ENCODE measurements around the gene GALNT18.

GALNT18 gene

DNA sequence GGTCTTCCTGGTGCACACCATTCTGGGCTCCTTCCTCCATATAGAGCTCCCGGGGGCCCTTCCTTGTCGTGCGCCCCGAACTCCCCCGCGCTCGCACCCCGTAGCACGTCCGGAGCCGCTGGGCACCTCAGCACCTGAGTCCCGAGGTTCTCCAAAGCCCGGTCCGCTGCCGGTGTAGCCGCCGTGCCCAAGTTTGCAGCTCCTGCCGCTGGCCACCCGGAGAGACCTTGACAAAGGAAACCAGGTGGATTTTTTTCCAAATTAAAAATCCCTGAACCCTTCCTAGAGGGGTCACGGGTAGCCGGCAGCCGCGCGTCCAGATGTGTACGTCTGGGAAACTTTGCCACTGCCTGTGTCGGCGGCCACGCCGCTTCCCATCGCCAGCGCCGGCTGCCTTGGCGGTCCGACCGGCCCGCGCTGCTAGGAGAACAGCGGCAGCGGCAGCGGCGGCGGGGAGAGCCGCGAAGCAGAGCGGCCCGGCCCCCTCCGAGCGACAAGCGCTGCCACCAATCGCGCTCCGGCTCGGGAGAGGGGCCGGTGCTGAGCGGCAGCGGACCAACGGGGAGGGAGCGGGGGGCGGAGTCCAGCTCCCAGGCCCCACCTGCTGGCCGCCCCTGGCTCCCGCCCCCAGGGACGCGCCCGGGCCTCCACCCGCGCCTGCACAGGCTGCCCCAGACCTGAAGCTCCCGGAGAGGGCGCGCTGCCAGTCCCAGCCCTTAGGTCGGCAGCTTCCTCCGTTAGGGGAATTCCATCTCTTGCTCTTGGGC, at the start of gene GALNT18:
GALNT18 (minus strand) TSS at position 433 of the 767 bp plus-strand sequence.
- DNase-seq (ENCODE audit: low spot score), result peak; percentile 98

DNA sequence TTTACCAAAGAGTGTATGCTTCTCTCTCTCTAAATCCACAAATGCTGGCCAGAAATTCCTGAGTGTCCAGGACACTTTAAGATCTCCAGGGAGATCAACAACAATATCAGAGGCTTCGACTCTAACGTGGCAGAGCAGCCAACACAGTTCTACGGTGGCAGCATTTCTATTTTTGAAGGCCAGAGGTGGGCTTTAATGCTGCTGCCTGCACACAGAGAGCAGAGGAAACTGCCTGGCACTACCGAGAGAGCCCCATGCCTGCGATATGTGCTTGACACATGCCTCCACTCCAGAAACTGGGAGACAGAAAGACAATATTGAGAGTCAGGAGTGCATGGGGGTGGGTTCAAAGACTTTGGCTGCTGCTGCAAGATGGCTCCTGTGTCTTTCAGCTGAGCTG, 48.8 kb upstream of the GALNT18 start:
- DNase-seq (ENCODE audit: low spot score), result no peak

DNA sequence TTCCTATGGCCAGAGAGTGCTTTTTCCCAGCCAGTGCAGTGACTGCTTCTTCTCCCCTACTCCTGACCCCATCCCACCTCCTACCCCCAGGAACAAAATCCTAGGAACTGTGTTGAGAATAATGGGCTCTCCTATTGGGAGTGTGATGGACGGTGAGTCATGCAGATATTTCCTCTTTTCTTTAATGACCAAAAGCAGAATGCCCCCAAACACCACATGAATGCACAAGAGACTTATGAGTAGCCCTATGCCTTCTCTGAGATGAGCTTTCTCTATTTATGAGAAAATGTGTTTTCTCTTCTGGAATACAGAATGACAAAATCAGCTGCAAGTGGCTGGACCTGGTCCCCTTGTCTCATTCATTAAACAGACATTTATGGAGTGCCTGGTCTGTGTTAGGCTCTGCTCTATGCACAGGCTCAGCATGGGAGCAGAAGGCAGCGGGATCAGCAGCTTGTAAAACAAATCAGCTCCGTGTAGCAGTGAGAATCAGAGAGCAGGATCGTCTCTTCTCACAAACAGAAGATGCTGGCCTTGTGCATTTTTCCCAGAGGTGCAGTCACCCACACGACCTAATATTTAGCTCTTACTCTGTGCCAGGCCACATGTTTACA, 47.5 kb upstream of the GALNT18 start:
- DNase-seq (ENCODE audit: low spot score), result no peak

DNA sequence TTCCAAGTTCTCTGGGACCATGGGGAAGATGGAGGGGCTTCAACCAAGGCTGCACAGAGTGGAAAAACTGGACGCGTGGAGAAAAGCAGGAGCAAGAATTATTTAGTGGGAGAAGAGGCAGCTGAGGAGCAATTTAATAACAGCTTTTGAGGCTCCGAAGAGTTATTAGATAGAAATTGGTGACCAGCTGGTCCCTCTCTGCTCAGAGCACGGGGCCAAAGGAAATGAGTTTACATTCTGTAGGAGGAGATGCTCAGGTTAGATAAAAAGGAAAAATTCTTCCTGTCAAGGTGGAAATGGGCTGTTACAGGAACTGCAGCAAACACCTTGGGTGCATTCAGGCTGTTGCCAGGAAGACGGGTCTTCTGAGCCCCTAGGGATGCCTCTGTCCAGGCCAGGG, 47.0 kb upstream of the GALNT18 start:
- DNase-seq (ENCODE audit: low spot score), result no peak

DNA sequence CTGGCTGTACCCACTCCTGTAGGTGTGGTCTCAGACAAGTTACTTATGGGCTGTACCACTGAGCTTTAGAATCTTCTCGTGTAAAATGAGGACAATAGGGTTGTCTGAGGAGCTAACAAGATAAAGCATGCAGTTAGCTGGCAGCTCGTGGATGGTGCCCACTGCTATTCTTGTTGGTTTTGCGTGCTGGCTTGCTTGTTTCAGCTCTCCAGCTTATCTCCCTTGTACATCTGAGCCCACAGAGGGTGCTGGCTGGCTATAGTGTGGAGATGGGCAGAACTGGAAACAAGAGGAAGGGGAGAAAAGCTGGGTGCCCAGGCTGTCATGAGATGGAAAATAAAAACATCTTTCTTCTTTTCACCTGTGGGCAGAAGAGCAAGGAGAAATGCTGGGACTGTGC, 46.5 kb upstream of the GALNT18 start:
- no peak for DNase-seq (ENCODE audit: low spot score)

DNA sequence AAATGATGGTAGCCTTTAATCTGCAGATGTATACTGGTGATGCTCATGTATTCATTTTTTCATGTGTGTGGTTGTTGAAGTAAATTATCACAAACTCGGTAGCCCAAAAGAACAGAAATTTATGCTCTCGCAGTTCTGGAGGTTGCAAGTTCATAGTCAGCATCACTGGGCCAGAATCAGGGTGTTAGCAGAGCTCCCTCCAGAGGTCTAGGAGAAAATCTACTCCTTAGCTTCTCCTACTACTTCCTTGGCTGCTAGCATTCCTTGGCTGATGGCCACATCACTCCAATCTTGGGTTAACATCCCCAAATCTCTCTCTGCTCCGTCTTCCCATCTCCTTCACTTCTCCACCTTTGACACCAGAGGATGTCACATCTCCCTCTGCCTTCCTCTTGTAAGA, 45.3 kb upstream of the GALNT18 start:
- no peak for DNase-seq (ENCODE audit: low spot score)

DNA sequence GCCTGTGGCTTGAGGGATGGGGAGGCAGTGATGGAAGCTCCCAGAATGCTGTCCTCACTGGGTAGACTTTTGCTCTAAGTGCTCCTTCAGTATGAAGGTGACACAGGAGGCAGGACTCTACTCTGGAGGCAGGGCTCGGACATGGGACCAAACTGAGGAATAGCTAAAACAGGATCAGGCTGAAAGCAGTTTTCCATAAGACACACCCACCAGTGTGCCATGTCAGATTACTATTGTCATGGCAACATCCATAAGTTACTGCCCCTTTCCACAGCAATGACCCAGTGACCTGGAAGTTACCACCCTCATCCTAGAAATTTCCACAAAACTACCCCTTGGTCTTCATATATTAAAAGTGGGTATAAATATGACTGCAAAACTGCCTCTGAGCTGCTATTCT, 43.6 kb upstream of the GALNT18 start:
- DNase-seq (ENCODE audit: low spot score), result no peak

DNA sequence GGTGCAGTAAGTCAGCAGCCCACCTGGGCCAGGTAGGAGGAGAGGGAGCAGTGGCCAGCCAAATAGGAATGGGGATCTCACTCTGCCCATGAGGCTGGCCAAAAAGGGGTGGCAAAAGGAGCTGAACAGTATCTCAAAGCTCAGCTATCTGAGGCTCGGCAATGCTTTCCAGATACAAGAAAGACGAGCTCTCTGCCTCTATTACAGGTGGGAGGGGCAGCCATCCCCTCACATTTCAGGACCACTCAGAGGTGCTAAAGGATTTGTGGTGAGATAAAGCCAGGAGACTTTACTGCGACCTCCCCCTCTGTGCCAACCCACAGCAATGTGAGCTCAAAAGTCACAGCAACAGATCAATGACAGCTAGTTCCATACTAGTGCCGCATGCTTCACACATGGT, 42.1 kb upstream of the GALNT18 start:
- DNase-seq (ENCODE audit: low spot score), result no peak

DNA sequence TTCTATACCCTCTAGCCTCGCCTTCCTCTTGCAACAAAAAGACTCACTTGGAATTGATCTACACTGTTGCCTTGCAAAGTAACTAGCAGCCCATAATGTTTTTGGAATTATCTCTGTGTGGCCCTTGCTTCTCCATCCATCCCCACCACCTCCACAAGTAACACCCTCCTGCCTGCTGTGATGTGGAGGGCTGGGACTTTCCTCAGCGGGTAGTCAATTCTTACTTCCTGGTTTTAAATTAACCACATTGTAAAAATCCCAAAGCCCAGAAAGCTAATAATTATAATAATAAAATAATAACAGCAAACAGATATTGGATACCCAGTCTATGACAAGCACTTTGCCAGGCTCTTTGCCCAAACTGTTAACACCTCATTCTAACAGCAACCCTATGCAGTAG, 40.8 kb upstream of the GALNT18 start:
- DNase-seq (ENCODE audit: low spot score), result no peak

DNA sequence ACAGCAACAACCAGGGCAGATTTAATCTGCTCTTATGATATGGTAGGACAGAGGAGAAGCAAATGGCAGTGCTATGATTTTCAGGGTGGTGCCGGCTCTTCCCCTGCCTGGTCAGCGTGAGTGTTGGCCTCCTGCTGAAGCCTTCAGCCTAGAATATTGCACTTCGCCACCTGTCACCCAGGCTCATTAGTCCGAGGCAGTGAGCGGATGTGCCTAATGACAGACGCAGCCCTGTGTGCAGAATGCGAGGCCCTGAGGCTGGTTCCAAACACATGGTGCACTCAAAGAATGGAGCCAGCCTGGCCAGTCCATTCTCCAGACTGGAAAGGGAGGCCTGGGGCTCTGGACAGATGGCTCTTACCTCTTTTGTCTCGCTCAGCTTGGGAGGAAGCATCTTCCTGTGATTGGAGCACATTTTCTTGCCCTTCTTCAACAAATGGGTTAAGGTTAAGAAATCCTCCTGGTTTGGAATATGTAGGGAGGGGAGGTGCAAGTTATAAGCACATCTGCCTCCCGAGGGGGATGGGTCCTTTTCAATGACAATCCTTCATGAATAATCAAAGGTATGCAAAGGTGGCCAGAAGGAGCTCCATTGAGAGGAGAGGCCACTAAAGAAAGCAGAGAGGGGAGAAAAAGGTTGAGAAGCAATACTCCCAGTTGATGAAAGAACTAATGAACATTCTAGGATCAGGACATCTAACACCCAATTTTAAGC, 39.7 kb upstream of the GALNT18 start:
- no peak for DNase-seq (ENCODE audit: low spot score)

DNA sequence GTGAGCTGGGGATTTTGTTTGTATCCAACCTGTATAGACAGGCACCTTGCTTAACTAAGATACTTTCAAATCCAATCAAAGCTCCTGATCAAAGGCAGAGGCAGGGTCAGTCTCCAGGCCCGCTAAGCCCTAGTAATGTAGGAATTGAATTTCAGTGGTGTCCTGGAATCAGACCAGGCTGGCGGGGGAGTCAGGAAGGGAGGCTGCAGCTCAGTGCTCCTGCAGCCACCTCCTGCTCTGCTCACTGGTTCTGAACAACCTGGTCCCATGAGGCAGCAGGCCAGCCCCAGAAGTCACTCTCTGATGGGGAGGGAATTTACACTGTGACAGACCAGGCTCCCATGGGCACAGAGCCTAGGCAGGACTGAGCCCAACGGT, 38.5 kb upstream of the GALNT18 start:
- DNase-seq (ENCODE audit: low spot score), result no peak

DNA sequence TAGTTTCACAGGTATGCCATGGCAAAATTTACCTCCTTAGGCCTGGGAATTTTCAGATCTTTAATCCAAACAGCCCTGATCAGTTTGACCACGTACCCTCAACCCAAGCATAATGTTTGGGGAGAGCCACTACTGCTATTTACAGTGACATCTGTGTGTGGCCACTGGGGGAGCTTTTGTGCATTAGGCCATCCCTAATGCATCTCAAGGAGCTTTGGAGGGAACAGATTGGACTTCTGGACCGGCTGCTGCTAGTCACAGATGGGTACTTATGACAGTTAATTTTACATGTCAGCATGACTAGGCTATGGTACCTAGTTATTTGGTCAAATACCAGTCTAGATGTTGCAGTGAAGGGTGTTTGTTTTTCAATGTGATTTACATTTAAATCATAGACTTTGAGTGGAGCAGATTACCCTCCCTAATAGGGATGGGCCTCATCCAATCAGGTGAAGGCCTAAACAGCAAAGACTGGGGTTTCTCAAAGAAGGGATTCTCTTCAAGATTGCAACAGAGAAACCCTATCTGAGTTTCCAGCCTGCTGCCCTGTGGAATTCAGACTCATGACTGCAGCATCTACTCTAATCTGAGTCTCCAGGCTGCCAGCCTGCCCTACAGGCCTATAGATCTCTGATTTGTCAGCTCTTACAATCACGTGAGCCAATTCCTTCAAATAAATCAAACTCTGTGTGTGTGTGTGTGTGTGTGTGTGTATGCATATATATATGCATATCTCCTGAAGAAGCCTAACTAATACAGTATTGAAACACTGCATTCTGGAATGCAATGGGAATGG, 38.0 kb upstream of the GALNT18 start:
- no peak for DNase-seq (ENCODE audit: low spot score)

DNA sequence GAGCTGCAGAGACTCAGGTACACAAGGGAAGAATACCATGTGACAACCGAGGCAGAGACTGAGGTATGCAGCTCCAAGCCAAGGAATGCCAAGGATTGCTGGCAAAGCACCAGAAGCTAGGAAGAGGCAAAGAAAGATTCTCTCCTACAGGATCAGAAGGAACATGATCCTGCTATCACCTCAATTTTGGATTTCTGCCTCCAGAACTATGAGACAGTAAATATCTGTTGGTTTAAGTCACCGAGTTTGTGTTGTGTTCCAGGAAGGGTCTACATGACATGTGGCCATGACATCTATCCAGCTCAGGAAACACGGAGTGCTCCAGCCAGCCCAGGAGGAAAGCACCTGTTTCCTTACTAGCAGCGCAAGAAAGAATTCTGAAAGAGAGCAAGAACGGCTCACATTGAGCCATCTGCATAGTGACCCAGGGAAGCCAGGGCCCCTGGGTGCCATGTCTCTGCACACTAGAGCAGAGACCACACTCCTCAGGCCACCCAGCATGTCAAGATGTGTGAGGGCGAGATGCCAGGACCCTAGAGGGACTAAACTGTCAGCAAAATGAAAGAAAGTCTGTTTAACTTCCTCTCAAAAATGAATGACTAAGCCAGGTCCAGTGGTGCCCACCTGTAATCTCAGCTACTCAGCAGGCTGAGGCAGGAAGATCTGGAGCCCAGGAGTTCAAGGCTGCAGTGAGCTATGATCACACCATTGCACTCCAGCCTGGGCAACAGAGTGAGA, 35.6 kb upstream of the GALNT18 start:
- DNase-seq (ENCODE audit: low spot score), result peak; percentile 13

DNA sequence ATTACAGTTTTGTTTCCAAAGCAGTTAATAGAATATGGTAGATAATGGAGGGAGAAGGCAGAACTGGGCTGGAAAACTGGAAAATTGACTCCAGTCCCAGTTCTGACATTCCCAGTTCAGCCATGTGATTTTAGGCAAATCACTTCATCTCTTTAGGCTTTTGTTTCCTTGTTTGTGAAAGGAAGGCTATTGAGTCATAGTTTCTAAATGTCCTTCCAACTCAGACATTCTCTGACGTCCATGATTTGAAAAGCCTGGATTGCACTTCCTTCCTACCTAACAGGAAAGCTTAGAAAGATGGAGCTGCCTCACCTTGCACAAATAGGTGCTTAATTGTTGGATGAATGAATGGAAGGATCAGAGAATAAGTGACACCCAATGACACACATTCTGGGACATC, 19.8 kb upstream of the GALNT18 start:
- DNase-seq (ENCODE audit: low spot score), result peak; percentile 66

DNA sequence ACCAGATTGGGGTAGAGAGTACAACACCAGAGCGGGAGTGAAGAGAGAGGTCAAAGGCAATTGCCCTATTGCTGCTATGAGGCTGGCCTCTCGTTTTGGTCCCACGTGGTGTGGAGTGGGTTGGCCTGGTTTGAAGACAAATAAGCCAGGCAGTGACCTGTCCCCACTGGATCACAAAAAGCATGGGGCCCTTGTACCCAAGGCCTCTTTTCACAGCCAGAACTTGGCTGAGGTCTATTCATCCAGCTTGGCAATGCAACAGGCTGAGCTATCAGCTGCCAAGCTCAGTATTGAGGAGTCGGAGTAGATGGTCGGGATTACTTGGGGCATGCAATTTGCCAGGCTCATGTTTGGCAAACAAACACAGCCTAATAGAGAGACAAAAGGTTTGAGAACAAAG, 19.2 kb upstream of the GALNT18 start:
- no peak for DNase-seq (ENCODE audit: low spot score)

DNA sequence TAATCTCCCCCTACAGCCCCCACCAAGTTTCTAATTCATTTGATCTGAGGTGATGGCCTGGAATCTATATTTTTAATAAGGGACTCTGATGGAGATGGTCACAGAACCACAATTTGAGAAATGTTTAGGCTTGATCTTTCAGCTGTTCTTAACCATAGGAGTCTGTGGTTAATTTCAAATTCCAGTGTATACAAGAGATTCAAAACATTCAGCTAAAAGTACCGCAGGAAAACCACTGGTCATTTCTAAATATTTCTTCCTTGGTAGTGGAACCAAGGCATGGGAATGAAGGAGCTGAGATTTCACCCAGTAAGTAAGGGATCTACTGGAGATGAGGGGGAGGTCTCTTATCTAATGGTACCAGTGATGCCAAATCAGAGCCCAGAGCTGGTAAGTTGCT, 18.3 kb upstream of the GALNT18 start:
- no peak for DNase-seq (ENCODE audit: low spot score)

DNA sequence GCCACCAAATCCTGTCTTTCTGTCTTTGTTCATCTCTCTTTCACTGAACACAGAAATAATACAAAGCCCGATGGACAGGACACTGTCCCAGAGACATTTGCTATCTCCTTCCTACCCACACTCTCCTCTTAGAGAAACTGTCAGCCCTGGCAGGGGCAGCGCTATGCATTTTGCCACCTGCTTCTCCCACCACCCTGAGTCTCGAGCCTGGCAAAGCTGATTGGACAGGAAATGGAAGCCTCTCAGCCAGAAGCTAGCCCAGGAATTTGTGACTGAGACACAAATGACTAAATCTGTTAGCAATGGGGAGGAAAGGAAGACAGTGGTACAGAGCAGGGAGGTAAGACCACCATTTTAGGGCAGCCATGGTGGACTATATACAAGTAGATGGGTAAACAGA, 14.9 kb upstream of the GALNT18 start:
- peak; percentile 26 for DNase-seq (ENCODE audit: low spot score)

DNA sequence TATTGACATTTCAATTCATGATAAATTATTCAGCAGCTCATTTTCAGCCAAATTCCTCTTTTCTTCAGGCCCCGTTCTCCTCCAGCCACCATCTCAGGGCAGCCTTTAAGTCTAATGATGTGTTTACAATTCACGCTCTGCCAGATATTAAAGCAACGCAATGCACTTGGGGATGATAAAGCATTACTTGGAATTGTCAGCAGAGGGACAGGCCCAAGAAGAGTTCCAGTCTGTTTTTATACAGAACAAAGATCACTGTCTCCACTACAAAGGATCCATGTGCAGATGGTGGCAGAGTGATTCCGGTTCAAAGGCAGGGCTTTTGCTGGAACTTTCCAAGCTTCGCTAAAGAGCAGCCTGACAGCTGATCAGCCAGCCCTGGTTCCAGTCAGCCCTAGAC, 13.6 kb upstream of the GALNT18 start:
- no peak for DNase-seq (ENCODE audit: low spot score)

DNA sequence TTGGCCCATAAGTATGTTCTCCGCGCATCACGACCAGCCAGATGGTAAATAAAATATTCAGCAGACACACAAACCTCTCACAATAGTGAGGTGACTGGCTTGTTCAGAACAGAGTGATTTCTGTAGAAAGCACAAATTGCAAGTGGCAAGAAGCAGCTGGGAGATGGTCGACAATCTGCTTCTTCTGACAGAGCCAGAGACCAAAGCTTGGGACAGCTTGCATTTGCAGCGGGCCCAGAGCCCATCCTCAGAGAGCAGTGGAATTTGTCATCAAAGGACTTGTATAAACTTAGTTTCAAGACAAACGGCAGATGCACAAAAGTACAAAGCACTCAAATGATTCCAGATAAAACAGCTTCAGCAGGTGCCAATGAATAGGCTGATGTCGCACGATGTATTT, 7.6 kb upstream of the GALNT18 start:
- no peak for DNase-seq (ENCODE audit: low spot score)

DNA sequence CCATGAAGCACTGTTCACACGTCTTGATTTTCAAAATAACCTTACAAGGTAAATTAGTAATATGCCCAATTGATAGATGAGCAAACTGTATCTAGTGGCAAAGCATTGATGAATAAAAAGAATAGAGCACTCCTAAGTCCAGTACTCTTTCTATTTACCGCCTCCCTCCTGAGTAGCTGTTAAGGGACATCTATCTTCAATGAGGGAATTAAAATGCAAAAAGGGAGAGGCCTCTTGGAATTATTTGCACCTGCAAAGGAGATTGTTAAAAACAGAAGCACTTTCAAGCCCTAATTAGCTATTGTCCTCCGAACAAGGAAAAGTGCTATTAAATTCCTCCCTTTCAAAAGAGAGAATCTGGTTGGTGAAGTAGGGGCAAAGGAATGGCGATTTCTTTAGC, 6.8 kb upstream of the GALNT18 start:
- no peak for DNase-seq (ENCODE audit: low spot score)

DNA sequence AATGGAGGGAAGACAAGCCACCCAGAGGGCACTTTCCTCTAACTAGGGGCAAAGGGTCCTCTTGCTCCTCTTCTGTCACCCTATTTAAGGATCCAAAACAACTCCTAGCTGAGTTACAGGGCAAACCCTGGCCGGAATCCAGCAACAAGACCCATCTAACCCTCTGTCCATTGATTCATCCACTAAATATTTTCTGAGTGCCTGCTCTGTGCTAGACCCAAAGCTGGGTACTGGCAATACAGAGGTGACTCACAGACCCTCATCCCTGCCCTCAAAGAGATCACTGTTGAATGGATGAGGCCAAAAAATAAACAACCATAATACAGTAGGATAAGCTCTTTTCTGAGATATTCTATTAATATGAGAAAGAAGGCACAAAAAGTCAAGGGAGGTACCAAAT, 4.3 kb upstream of the GALNT18 start:
- DNase-seq (ENCODE audit: low spot score), result peak; percentile 67

DNA sequence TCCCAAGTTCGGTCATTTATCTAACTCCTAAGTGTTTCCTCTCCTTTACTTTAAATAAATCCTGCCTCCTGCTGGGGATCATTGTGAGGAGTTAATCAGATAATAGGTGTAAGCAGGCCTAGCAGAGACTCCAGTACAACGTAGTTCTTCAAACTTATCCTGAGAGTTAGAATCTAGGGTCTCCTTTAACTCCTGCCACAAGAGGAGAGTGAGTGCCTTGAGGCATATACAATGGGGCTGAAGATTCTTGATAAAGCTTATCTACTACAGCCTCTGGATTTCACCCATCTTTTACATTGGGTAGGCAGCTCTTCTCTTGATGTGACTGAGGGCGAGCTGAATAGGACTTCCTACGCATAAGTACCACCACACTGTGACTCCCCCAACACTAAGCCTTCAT, 3.1 kb upstream of the GALNT18 start:
- no peak for DNase-seq (ENCODE audit: low spot score)

All from kidney tubule cell (primary cell).